H1 (cell line): ENCODE measurements around the gene MRPL47. TPM values are rescaled to one million over a fixed set of nuclear protein-coding genes. Genes with fewer than 3 reads are reported as not detected.

ENCODE experiments used
- CHD7 ChIP-seq: fragments of 300-600 bp; sonication (generic); IDR thresholded peaks from 2 replicates; pipeline ENCODE4 v1.7.1; 2012; ENCODE audit warnings: low read length, moderate library complexity, mild to moderate bottlenecking, inconsistent platforms; ENCODE audit not compliant: insufficient replicate concordance
- E2F6 ChIP-seq: IDR thresholded peaks from 2 replicates; pipeline ENCODE4 v1.6.1; 2012; ENCODE audit warnings: inconsistent platforms
- GTF2F1 ChIP-seq: IDR thresholded peaks from 2 replicates; pipeline ENCODE4 v1.6.1; 2012; ENCODE audit warnings: low read depth, low read length, improper control_type of control experiment, borderline replicate concordance
- KDM5A ChIP-seq: fragments of 200-600 bp; IDR thresholded peaks from 2 replicates; pipeline ENCODE4 v1.7.1; 2012; ENCODE audit warnings: mild to moderate bottlenecking, low read length, inconsistent platforms, mixed read lengths
- MAX ChIP-seq: IDR thresholded peaks from 2 replicates; pipeline ENCODE4 v1.6.1; 2012; ENCODE audit warnings: inconsistent platforms
- POLR2A ChIP-seq, 2 experiments: IDR thresholded peaks; 1 replicate in 1 of 2; 2 replicates in 1 of 2; pipeline ENCODE4 v1.6.1; 2011; ENCODE audit warnings: low read depth in 2 of 2, low read length in 2 of 2, mild to moderate bottlenecking in 2 of 2; ENCODE audit errors: control extremely low read depth in 1 of 2
- TAF1 ChIP-seq: IDR thresholded peaks from 2 replicates; pipeline ENCODE4 v1.6.1; 2011; ENCODE audit warnings: mild to moderate bottlenecking, low read depth, low read length
- TAF7 ChIP-seq: optimal IDR thresholded peaks from 2 replicates; pipeline ENCODE3; 2011; ENCODE audit warnings: low read depth, mild to moderate bottlenecking, inconsistent platforms, low read length, moderate library complexity, borderline replicate concordance
- TEAD4 ChIP-seq: IDR thresholded peaks from 2 replicates; pipeline ENCODE4 v1.6.1; 2012; ENCODE audit warnings: low read depth, low read length, inconsistent platforms, mixed read lengths
- polyA plus RNA-seq, 7 experiments: library from polyadenylated mRNA; depleted of rRNA in 3 of 7; stranded (reverse) in 5 of 7; unstranded in 2 of 7; fragments of >200 nt in 5 of 7; fragments of 200-250 nt in 2 of 7; gene quantifications; 1 replicate in 5 of 7; 2 replicates in 1 of 7; 4 replicates in 1 of 7; pipeline versions ENCODE4 v1.2.1 to v1.2.3, GENCODE V29; 2011 to 2013; ENCODE audit warnings: missing spikeins in 2 of 7, mixed read lengths in 2 of 7
- total RNA-seq: library from RNA; stranded (reverse); fragmentation: NEBNext Ultra II Directional; extraction: Animal tissue kit (Norgen Biotek cat#: 25700); gene quantifications from 2 replicates; pipeline ENCODE4 v1.2.1, GENCODE V29; 2021

The MRPL47 gene
- total and polyA plus RNA-seq, 2 of the 8 experiments (the other 6 are each of a cell fraction or from before 2014, with no cell fraction given), result 26.1 to 76.6 TPM

- TF ChIP-seq E2F6 (no peak; the same call in 1 of the 2 replicates), KDM5A (no peak), POLR2A (IDR thresholded peaks at IDR 0.05; ENCODE audit: control extremely low read depth in 1 of 2, low read depth in 2 of 2, low read length in 2 of 2) (peak; percentile 86 to 96), CHD7 (no peak), MAX (peak; percentile 52), TAF7 (peak; percentile 36), GTF2F1 (0 out of 2 replicates have a peak, but pooled peaks have one; percentile 31), TEAD4 (no peak), TAF1 (peak; percentile 93)
Measured at GRCh38 chr3:179562591-179563270, 41.7 kb downstream of the MRPL47 start, which contains the start of gene ACTL6A (continued).
